ENCODE results near the gene ADGRD1.

ADGRD1 gene

GRCh38 chr12:131131077-131131807 lies 177.5 kb downstream of the ADGRD1 start:
- no peak for FAIRE-seq

DNA sequence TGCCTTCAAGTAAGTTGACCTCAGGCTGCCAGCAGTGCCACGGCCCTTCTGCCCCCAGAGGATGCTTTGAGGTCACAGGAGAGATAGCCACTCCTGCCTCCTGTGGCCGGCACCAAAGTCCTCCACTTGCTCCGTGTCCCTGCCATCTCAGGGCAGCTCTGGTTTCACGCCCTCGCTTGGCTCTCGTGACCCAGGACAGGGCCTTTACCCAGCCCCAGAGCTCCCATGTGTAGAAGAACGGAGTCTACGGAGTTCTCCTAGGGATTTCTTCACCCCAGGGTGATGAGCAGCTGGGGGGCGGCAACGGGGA lies 178.1 kb downstream of the ADGRD1 start:
- FAIRE-seq (no peak), DNase-seq (ENCODE audit: insufficient read length, low spot score) (no peak)
- TF ChIP-seq SPI1 (IDR thresholded peaks at IDR 0.05; ENCODE audit: low read depth, low read length) (no peak), POU2F2 (IDR thresholded peaks at IDR 0.05; ENCODE audit: low read depth, low read length) (no peak), POLR2A (IDR thresholded peaks at IDR 0.05; ENCODE audit: low read depth, low read length) (no peak), POLR2AphosphoS5 (IDR thresholded peaks at IDR 0.05; ENCODE audit: low read depth, low read length) (no peak), TAF1 (IDR thresholded peaks at IDR 0.05; ENCODE audit: low read depth, low read length) (no peak), PAX5 (IDR thresholded peaks at IDR 0.05; ENCODE audit: insufficient read depth, low read length, severe bottlenecking) (no peak)

More at GRCh38 chr12:131131077-131131807, 177.5 kb downstream of the ADGRD1 start:
- TF ChIP-seq POLR2A (IDR thresholded peaks at IDR 0.05; ENCODE audit: low read depth, low read length) = no peak
- no peak for TF ChIP-seq PAX5 (IDR thresholded peaks at IDR 0.05; ENCODE audit: insufficient read depth, low read length, severe bottlenecking)
- TF ChIP-seq TAF1 (IDR thresholded peaks at IDR 0.05; ENCODE audit: low read depth, low read length) = no peak
- no peak for TF ChIP-seq POU2F2 (IDR thresholded peaks at IDR 0.05; ENCODE audit: low read depth, low read length)
- no peak for TF ChIP-seq POLR2AphosphoS5 (IDR thresholded peaks at IDR 0.05; ENCODE audit: low read depth, low read length)
- TF ChIP-seq SPI1 (IDR thresholded peaks at IDR 0.05; ENCODE audit: low read depth, low read length) = no peak
- DNase-seq (ENCODE audit: insufficient read length, low spot score) = no peak

- DNase-seq (ENCODE audit: insufficient read length, low spot score) (peak; percentile 89), FAIRE-seq (peak; percentile 73)
- TF ChIP-seq PAX5 (IDR thresholded peaks at IDR 0.05; ENCODE audit: insufficient read depth, low read length, severe bottlenecking) (no peak), TAF1 (IDR thresholded peaks at IDR 0.05; ENCODE audit: low read depth, low read length) (no peak), POLR2AphosphoS5 (IDR thresholded peaks at IDR 0.05; ENCODE audit: low read depth, low read length) (no peak)
These were observed 178.6 kb downstream of the ADGRD1 start for GRCh38 chr12:131132118-131132892.

GRCh38 chr12:131133015-131133905 lies 179.6 kb downstream of the ADGRD1 start:
- FAIRE-seq = no peak
- no peak for TF ChIP-seq TAF1 (IDR thresholded peaks at IDR 0.05; ENCODE audit: low read depth, low read length)
- TF ChIP-seq POLR2AphosphoS5 (IDR thresholded peaks at IDR 0.05; ENCODE audit: low read depth, low read length) = no peak
- TF ChIP-seq POU2F2 (IDR thresholded peaks at IDR 0.05; ENCODE audit: low read depth, low read length) = no peak
- TF ChIP-seq POLR2A (IDR thresholded peaks at IDR 0.05; ENCODE audit: low read depth, low read length) = no peak
- TF ChIP-seq PAX5 (IDR thresholded peaks at IDR 0.05; ENCODE audit: insufficient read depth, low read length, severe bottlenecking) = no peak
- no peak for TF ChIP-seq SPI1 (IDR thresholded peaks at IDR 0.05; ENCODE audit: low read depth, low read length)
- DNase-seq (ENCODE audit: insufficient read length, low spot score) = no peak

DNA sequence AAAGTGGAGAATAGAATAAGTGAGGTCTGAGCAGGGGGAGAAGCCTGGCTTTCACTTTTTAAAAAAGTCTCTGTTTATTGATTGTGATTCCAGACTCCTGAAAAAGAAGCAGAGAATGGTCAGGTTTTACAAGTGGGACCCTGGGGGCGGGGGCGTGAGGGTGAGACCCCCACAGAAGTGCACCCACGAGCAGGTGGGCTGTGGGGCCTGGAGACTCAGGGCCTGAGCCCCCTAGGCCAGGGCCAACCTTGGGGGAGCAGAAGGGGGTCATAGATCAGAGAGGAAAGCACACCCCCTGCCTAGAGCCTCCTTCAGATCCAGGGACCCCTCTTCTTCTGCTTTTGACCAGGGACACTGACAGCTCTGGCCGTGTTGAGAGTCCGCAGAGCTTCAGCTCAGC lies 180.3 kb downstream of the ADGRD1 start:
- TF ChIP-seq POLR2AphosphoS5 (IDR thresholded peaks at IDR 0.05; ENCODE audit: low read depth, low read length) = no peak
- no peak for TF ChIP-seq TAF1 (IDR thresholded peaks at IDR 0.05; ENCODE audit: low read depth, low read length)
- no peak for TF ChIP-seq PAX5 (IDR thresholded peaks at IDR 0.05; ENCODE audit: insufficient read depth, low read length, severe bottlenecking)
- no peak for TF ChIP-seq POLR2A (IDR thresholded peaks at IDR 0.05; ENCODE audit: low read depth, low read length)
- no peak for TF ChIP-seq POU2F2 (IDR thresholded peaks at IDR 0.05; ENCODE audit: low read depth, low read length)
- TF ChIP-seq SPI1 (IDR thresholded peaks at IDR 0.05; ENCODE audit: low read depth, low read length) = no peak
- DNase-seq (ENCODE audit: insufficient read length, low spot score) = no peak
- no peak for FAIRE-seq

- FAIRE-seq (no peak), DNase-seq (ENCODE audit: insufficient read length, low spot score) (no peak)
- TF ChIP-seq POLR2AphosphoS5 (IDR thresholded peaks at IDR 0.05; ENCODE audit: low read depth, low read length) (no peak), TAF1 (IDR thresholded peaks at IDR 0.05; ENCODE audit: low read depth, low read length) (no peak)
These were observed 181.0 kb downstream of the ADGRD1 start for GRCh38 chr12:131134523-131135310.

- no peak for TF ChIP-seq PAX5 (IDR thresholded peaks at IDR 0.05; ENCODE audit: insufficient read depth, low read length, severe bottlenecking)
- no peak for TF ChIP-seq POLR2A (IDR thresholded peaks at IDR 0.05; ENCODE audit: low read depth, low read length)
- TF ChIP-seq POU2F2 (IDR thresholded peaks at IDR 0.05; ENCODE audit: low read depth, low read length) = no peak
- no peak for TF ChIP-seq POLR2AphosphoS5 (IDR thresholded peaks at IDR 0.05; ENCODE audit: low read depth, low read length)
- no peak for TF ChIP-seq SPI1 (IDR thresholded peaks at IDR 0.05; ENCODE audit: low read depth, low read length)
- DNase-seq (ENCODE audit: insufficient read length, low spot score) (no peak), FAIRE-seq (no peak)
These were observed 181.6 kb downstream of the ADGRD1 start for GRCh38 chr12:131135311-131135785.

GRCh38 chr12:131135786-131136538 lies 182.3 kb downstream of the ADGRD1 start:
- FAIRE-seq (no peak), DNase-seq (ENCODE audit: insufficient read length, low spot score) (no peak)
- TF ChIP-seq POU2F2 (IDR thresholded peaks at IDR 0.05; ENCODE audit: low read depth, low read length) (no peak), TAF1 (IDR thresholded peaks at IDR 0.05; ENCODE audit: low read depth, low read length) (no peak), POLR2AphosphoS5 (IDR thresholded peaks at IDR 0.05; ENCODE audit: low read depth, low read length) (no peak), POLR2A (IDR thresholded peaks at IDR 0.05; ENCODE audit: low read depth, low read length) (no peak), PAX5 (IDR thresholded peaks at IDR 0.05; ENCODE audit: insufficient read depth, low read length, severe bottlenecking) (no peak), SPI1 (IDR thresholded peaks at IDR 0.05; ENCODE audit: low read depth, low read length) (no peak)
